KOPT-K1 (cell line): ENCODE measurements around the gene RIPOR3.
"Not testable (repeated sequence)": the region's sequence is repeated elsewhere in the genome, so short reads cannot be mapped to it uniquely, and the experiment has no call there.

Experiments
- H3K27ac ChIP-seq: fragments of 200-600 bp; sonication (generic); 2 replicates; pipeline ENCODE4 v1.5.1; 2016; ENCODE audit warnings: antibody characterized with exemption, mild to moderate bottlenecking, low read depth, low read length; ENCODE audit not compliant: poor library complexity, severe bottlenecking
- H3K36me3 ChIP-seq: fragments of 200-600 bp; sonication (generic); 2 replicates; pipeline ENCODE4 v1.5.1; 2017; ENCODE audit warnings: antibody characterized with exemption, mild to moderate bottlenecking, low read length, moderate library complexity; ENCODE audit not compliant: insufficient read depth
- H3K9me3 ChIP-seq: fragments of 200-600 bp; sonication (generic); 2 replicates; pipeline ENCODE4 v1.5.1; 2017; ENCODE audit warnings: antibody characterized with exemption, low read length, mild to moderate bottlenecking; ENCODE audit not compliant: insufficient read depth, poor library complexity, severe bottlenecking

Gene RIPOR3

DNA sequence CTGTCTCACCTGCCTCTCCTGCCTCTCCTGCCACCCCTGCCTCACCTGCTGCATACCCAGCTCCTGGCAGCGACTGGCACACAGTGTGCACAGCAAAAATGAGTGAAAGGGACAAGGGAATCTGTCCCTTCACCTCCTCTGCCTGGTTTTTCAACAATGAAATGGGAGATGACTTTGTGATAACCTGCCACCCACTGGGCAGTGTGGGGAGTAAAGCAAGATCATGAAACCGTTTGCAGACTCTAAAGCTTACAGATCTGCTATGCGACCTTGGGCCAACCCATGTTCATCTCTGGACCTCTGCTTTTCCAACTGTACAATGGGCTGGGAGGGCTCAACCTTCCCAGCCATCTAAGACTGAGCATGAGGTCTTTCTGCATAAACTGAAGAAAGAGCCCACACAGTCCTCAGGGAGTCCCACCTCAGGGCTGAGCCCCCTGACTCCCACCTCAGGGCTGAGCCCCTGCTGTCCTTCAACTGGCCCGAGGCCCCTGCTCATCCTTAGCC, 81.1 kb downstream of the RIPOR3 start:
- no peaks in the 10 kb centered on the region for H3K36me3 ChIP-seq
- H3K27ac ChIP-seq: no peak overlapping the region
- no peaks in the 10 kb centered on the region for H3K9me3 ChIP-seq

- Histone ChIP-seq H3K27ac (no peak overlapping the region), H3K36me3 (no peaks in the 10 kb centered on the region)
Measured at GRCh38 chr20:50609438-50609989, 81.8 kb downstream of the RIPOR3 start.

DNA sequence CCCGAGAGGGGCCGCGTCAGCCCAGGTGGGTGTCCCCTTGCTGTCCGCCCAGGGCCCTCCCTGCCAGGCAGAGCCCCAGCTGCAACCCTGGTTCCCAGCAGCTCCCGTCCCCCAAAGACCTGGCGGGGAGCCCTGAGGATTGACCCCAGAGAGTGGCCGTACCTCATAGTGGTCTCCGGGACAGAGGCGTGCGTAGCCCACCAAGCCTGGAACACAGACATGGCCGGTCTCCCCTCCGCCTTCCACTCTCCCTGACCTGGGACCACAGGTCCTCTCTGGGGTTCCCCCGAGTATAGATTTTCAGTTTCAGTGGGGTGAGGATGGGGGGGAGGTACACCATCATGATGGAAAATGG, 82.6 kb downstream of the RIPOR3 start:
- H3K27ac ChIP-seq: no peak overlapping the region

More at GRCh38 chr20:50609438-50609989, 81.8 kb downstream of the RIPOR3 start:
- no peaks in the 10 kb centered on the region for H3K9me3 ChIP-seq

GRCh38 chr20:50607850-50608749, 83.2 kb downstream of the RIPOR3 start:
- Histone ChIP-seq H3K36me3 (no peaks in the 10 kb centered on the region), H3K9me3 (no peaks in the 10 kb centered on the region), H3K27ac (no peak overlapping the region)

More for the DNA sequence above, 82.6 kb downstream of the RIPOR3 start:
- Histone ChIP-seq H3K9me3 (no peaks in the 10 kb centered on the region), H3K36me3 (no peaks in the 10 kb centered on the region)

GRCh38 chr20:50607436-50607835, 83.9 kb downstream of the RIPOR3 start:
- Histone ChIP-seq H3K36me3 (no peaks in the 10 kb centered on the region), H3K27ac (no peak overlapping the region), H3K9me3 (no peaks in the 10 kb centered on the region)

DNA sequence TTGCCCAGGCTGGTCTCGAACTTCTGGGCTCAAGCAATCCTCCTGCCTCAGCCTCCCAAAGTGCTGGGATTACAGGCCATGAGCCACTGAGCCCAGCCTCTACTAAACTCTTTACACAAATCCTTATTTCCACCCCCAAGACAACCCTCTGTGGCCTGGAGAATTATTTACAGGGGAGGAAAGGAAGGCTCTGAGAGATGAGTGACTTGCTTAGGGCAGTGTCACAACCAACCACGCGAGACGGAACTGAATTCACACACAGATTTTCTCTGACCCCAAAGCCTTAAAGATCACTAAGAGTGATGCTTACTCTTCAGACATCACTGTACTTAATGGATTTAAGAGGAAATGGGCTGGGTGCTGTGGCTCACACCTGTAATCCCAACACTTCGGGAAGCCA, 86.2 kb downstream of the RIPOR3 start:
- Histone ChIP-seq H3K27ac (no peak overlapping the region), H3K36me3 (no peaks in the 10 kb centered on the region), H3K9me3 (no peaks in the 10 kb centered on the region)

DNA sequence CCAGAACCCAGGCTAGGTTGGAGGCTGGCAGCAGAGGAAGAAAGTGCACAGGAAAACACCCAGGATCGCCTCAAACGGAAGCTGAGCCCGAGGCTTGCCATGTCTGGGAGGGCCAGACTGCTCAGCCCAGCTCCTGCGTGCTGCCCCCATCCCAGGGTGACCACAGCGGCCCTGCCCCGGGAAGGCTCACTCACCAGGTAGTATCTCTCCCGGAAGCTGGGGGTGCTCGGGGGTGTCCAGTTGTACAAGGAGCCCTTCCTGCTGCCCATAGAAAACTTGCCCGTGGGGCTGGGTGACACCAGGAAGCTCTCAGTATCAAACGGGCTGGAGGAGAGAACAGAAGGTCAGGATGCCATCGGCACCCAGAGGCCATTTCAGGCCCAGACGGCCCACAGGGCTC, 86.9 kb downstream of the RIPOR3 start:
- no peaks in the 10 kb centered on the region for H3K9me3 ChIP-seq
- no peak overlapping the region for H3K27ac ChIP-seq
- no peaks in the 10 kb centered on the region for H3K36me3 ChIP-seq

DNA sequence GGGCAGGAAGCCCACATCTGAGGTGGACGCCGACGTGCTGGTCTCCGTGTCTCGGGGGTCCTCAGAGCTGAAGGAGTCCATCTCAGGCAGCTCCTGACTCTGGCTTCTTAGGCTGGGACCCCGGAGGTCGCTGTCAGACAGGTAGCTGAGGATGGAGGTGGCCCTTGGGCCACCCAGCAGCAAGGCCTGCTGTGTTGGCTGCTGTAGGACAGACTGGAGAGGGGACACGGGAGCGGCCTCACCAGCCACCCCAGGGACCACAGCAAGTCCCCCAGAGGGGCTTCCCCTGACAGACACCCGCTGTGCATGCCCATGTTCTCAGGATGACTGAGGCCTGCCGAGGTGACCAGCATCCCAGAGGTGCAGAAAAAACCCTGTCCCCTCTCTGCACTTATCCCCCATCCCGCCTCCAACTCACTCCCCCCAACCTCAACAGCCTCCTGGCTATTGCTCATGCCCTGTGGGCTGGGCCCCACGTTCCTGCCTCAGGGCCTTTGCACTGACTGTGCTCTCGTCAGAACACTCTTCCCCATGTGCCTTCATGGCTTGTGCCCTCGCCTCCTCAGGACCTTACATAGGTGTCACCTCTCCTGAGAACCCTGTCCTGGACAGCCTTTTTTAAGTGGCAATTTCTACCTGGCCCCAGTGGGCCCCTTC, 88.8 kb downstream of the RIPOR3 start:
- Histone ChIP-seq H3K9me3 (no peaks in the 10 kb centered on the region), H3K36me3 (no peaks in the 10 kb centered on the region), H3K27ac (no peak overlapping the region)

- H3K9me3 ChIP-seq: no peaks in the 10 kb centered on the region
- H3K36me3 ChIP-seq: no peaks in the 10 kb centered on the region
- no peak overlapping the region for H3K27ac ChIP-seq
Measured at GRCh38 chr20:50601511-50602431, 89.6 kb downstream of the RIPOR3 start.

GRCh38 chr20:50600281-50600895, 91.0 kb downstream of the RIPOR3 start:
- H3K36me3 ChIP-seq: no peaks in the 10 kb centered on the region
- no peak overlapping the region for H3K27ac ChIP-seq
- no peaks in the 10 kb centered on the region for H3K9me3 ChIP-seq

GRCh38 chr20:50598768-50599167, 92.6 kb downstream of the RIPOR3 start:
- H3K36me3 ChIP-seq, H3K9me3 ChIP-seq, H3K27ac ChIP-seq: not testable (repeated sequence)

DNA sequence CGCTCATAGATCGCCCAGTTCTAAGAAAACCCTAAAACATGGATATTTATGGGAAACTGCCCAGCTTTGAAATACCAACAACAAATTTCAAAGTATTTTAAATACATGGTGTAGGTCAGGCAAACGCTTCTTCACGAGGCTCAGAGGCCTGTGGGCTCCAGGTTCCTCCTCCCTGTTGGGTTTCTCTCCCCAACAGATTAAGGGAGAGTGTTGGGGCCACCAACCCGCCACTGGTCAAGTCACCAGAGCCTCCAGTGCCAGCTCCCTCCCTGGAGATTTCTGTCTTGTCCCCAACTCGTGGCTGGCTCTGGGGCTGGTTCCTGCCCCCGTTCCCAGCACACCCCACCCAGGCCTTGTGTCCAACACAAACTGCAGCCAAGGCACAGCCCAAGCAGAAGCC, 93.3 kb downstream of the RIPOR3 start:
- H3K27ac ChIP-seq: no peak overlapping the region
- no peaks in the 10 kb centered on the region for H3K36me3 ChIP-seq
- H3K9me3 ChIP-seq: no peaks in the 10 kb centered on the region

- no peaks in the 10 kb centered on the region for H3K9me3 ChIP-seq
- H3K36me3 ChIP-seq: no peaks in the 10 kb centered on the region
Measured at GRCh38 chr20:50597406-50597969, 93.9 kb downstream of the RIPOR3 start.

DNA sequence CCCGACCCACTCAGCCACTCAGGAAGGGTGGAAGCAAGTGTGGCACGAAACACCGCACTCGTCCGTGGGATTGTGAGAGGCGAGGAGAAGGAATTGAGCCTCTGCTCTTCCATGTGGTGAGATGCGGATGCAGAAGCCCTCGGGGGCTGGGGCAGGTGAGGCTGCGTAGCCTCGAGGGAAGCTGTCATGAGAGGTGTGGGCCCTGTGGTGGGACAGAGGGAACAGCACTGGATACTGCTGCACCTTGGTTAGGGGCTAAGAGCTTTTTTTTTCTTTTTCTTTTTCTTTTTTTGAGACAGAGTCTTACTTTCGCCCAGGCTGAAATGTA, 94.7 kb downstream of the RIPOR3 start:
- no peaks in the 10 kb centered on the region for H3K9me3 ChIP-seq
- H3K27ac ChIP-seq: no peak overlapping the region
- no peaks in the 10 kb centered on the region for H3K36me3 ChIP-seq

More at GRCh38 chr20:50597406-50597969, 93.9 kb downstream of the RIPOR3 start:
- no peak overlapping the region for H3K27ac ChIP-seq
